HG03457 (cell line): ENCODE results near the gene PTTG1IP.

Source experiments
- ATAC-seq: cut with Tn5 transposase; IDR thresholded peaks from one replicate; pipeline ENCODE4 v1.9.1; 2021; ENCODE audit warnings: moderate number of reproducible peaks; ENCODE audit not compliant: unreplicated experiment

Gene PTTG1IP

GRCh38 chr21:44898011-44898488, 24.6 kb upstream of the PTTG1IP start:
- ATAC-seq = no peak

- ATAC-seq = no peak
These were observed 24.0 kb upstream of the PTTG1IP start for GRCh38 chr21:44897326-44898010.

- ATAC-seq = no peak
These were observed 23.2 kb upstream of the PTTG1IP start for GRCh38 chr21:44896561-44897286.

GRCh38 chr21:44895859-44896258, 22.4 kb upstream of the PTTG1IP start:
- no peak for ATAC-seq

- ATAC-seq = no peak
These were observed 21.3 kb upstream of the PTTG1IP start for GRCh38 chr21:44894687-44895302.

GRCh38 chr21:44893948-44894656, 20.6 kb upstream of the PTTG1IP start:
- ATAC-seq = no peak

- ATAC-seq = no peak
These were observed 19.7 kb upstream of the PTTG1IP start for GRCh38 chr21:44893278-44893556.

GRCh38 chr21:44892536-44893277, 19.2 kb upstream of the PTTG1IP start:
- ATAC-seq = no peak

GRCh38 chr21:44892095-44892494, 18.6 kb upstream of the PTTG1IP start:
- ATAC-seq = no peak

GRCh38 chr21:44891631-44892031, 18.1 kb upstream of the PTTG1IP start:
- no peak for ATAC-seq

GRCh38 chr21:44890961-44891541, 17.6 kb upstream of the PTTG1IP start:
- no peak for ATAC-seq

- ATAC-seq = no peak
These were observed 16.9 kb upstream of the PTTG1IP start for GRCh38 chr21:44890338-44890931.

- no peak for ATAC-seq
These were observed 16.3 kb upstream of the PTTG1IP start for GRCh38 chr21:44889625-44890337.

- ATAC-seq = no peak
These were observed 15.4 kb upstream of the PTTG1IP start for GRCh38 chr21:44888581-44889550.

GRCh38 chr21:44887807-44888580, 14.5 kb upstream of the PTTG1IP start:
- no peak for ATAC-seq

GRCh38 chr21:44887126-44887806, 13.8 kb upstream of the PTTG1IP start:
- no peak for ATAC-seq
